HG03378 (cell line): ENCODE results near the gene FEM1C.

Experiments used
- ATAC-seq: cut with Tn5 transposase; IDR thresholded peaks from one replicate; pipeline ENCODE4 v1.9.1; 2021; ENCODE audit warnings: mild to moderate bottlenecking, moderate library complexity; ENCODE audit not compliant: unreplicated experiment

FEM1C gene, protein sequence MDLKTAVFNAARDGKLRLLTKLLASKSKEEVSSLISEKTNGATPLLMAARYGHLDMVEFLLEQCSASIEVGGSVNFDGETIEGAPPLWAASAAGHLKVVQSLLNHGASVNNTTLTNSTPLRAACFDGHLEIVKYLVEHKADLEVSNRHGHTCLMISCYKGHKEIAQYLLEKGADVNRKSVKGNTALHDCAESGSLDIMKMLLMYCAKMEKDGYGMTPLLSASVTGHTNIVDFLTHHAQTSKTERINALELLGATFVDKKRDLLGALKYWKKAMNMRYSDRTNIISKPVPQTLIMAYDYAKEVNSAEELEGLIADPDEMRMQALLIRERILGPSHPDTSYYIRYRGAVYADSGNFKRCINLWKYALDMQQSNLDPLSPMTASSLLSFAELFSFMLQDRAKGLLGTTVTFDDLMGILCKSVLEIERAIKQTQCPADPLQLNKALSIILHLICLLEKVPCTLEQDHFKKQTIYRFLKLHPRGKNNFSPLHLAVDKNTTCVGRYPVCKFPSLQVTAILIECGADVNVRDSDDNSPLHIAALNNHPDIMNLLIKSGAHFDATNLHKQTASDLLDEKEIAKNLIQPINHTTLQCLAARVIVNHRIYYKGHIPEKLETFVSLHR

DNA sequence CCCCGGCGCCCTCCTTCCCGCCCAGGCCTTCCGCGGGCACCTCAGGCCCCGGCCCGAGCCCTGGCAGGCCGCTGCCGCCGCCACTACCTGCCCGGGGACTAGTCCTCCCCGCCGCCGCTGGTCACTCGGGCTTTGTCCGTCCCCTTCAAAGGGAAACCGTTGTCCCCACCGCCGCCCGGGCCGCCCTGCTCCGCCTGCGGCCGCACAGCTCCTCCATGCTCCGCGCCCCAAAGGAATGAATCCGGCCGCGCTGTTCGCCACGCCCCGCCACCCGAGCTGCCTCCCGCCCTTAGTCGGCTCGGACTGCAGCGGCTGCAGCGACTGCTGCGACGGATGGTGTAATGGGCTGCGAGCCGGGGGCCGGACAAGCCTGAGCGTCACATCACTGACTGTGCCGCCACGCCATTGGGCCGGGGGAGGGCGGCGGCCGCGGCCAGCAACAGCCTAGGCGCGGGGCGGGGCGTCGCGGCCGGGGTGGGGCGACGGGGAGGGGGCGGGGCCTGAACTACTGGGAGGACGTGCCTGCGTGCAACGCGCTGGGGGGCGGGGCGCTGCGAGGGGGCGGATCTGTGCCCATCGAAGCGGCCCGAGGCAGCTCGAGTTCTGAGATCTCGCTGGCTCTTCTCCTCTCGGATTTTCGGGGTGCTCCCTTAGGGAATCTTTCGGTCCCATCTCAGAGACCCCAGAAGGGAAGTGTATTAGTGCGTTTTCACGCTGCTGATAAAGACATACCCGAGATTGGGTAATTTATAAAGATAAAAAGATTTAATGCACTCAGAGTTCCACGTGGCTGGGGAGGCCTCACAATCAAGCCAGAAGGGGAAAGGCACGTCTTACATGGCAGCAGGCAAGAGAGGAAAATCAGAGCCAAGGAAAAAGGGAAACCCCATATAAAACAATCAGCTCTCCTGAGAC lies at the start of gene FEM1C:
Gene FEM1C (minus strand): TSS at position 340 of the 915 bp plus-strand sequence. CDS start 1,282 bp downstream, outside the sequence.
- ATAC-seq = peak; percentile 91

DNA sequence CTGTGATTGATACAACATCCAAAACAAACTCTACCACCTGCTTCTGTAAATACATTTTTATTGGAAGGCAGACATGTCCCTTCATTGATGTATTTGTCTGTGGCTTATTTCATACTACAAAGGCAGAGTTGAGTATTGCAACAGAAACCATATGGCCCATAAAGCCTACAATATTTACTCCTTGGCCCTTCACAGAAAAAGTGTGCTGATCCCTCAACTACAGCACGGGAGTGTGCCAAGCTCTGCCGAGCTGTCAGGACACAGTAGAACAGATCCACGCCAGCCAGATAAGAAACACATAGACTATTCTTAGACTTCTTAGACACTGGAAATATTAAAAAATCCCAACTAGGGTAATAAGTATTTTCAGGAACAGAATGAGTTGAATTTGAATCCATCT lies 44.5 kb upstream of the FEM1C start:
- no peak for ATAC-seq

DNA sequence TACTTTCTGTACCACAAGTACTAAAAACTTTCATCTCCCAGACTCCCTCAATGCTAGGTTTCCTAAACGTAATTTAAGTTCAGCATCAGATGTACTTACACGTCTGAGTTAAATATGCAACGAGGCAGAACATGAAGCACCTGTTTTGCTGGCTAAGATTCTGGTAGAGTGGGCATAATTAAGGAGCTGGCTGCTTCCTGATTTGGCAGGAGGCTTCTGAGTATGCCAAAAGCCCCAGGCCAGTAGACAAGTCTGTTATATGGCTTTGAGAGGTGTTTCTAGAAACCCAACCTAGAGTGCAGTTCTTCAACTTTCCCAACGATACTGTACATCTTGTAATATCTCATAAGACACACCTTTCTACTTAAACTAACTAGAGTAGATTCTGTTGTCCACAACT lies 44.1 kb upstream of the FEM1C start:
- ATAC-seq = no peak

DNA sequence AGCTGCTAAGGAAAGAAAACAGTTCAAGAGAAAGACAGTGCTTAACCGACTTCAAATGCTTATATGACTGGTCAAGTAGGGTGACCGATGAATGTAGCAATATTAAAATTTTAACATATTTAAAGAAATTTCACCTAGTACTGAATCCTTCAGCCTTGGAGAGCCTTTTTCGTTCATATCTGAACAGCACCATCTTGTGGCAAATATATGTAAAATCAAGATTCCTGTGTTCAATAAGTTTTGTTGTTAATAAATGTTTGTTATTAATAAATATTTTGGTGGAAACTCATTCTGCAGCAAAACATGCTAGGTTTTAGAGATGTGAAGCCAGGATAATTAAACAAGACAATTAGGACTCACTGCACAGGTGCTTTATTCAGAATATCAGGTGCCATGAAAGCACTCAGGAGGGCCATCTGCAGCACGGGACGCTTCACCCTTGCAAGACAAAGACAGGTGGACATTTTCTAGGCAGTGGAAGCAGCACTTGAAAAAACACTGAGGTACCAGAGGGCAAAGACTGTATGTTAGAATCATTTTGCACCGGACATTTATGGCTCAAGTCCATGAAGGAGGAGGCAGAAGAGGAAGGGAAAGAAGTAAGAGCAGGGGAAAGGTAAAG lies 42.1 kb upstream of the FEM1C start:
- no peak for ATAC-seq

DNA sequence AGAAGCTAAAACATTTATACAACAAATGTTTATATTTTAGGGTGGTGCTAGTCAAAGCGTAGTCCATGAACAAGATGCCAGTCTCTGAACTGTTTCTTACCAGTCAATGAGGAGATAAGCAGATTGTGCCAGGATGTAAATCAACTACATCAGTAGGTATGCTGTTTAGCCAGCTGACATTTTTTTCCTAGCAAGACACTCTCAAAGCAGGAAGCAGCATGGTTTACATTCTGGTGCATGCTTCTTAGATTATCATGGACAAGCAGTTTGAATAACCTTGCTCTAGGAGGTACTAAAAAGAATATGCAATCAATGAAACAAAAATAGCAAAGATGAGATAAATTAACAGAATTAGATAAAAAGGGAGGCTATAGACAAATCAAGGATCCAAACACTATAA lies 40.7 kb upstream of the FEM1C start:
- no peak for ATAC-seq

DNA sequence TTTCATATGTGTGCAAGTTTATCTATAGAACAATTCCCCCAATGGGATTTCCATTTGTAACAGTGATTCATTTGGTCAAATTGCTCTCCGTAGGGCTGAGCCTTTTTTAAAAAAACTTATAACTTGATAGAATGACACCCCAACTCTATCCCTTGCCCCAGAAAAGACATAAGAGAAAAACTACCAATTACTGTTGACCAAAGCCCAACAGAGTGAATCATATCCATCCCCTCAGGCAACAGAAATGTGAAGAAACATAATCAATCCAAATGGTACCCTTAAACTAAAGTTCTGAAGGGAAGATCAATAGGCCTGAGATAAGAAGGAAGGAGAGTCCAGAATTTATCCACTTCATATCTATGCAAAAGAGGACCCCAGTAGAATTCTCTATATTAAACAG lies 39.9 kb upstream of the FEM1C start:
- ATAC-seq = no peak

DNA sequence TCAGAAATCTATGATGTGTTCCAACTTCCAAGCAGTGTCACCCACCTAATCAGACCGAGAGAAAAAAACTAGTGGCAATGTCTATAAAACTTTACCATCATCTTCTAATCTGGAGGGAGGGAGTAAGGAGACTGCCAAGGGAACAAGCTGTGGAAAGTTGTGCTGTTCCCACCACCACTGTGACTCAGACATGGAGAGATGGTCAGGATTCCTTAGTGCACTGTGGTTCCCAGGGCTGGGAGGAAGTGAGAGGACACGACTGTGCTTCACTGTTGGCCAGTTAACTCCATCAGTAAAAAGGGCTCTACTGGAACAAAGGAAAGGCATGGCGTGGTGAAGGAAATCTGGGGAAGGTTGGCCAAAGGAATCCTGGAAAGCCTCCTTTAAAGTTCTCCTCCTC lies 38.9 kb upstream of the FEM1C start:
- no peak for ATAC-seq

DNA sequence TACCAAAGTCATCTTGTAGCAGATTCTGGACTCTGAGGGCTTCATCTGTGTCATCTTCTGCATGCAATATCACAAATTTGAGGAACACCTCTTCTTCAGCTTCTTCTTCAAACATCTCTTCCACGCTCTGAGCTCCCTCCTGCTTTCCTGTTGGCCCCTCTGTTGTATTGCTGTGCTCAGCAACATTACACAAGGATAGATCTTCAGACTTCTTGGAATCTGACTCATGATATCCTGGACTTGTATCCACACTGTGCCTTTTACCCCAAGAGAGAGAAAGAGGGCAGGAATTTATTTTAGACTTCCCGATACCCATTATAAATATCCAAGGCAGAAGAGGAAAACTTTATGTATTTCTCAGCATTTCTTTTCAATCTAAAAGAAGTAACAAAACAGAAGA lies 36.4 kb upstream of the FEM1C start:
- ATAC-seq = no peak

DNA sequence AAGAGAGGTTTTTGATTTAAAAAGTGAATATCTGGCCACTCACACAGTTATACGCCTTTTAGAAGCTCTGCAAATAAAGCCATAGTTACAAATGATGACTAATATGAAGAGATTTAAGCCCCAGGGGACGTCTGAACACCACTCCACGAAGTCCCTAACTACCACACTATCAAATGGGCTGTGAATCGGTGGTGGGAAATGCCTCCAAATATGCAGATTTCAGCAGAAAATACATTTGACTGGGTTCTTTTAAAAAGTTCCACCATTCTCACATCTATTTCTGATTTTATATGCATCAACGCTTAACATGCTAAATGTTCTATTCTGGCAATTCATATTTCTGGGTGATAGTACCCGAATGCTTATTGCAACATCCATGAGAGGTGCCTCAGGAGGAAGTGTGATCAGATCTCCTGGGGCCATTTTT lies 35.2 kb upstream of the FEM1C start:
- ATAC-seq = peak; percentile 73

DNA sequence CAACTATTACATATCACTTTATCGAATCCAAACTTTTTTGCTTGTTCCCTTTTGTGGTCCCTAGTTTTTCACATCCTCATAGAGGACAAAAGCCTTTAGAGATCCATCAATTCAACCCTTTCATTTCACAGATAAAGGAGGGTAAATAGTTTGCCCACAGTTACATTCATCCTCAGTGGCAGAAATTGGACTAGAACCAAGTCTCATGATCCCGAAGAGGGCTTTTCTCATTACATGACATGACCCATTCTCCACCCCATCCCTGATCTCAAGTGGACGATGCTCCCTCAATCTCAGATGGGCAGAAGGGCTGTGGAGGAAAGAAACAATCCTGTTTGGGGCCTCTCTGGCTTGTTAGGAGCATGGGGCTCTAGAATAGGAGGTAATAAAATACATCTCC lies 34.6 kb upstream of the FEM1C start:
- peak; percentile 4 for ATAC-seq

DNA sequence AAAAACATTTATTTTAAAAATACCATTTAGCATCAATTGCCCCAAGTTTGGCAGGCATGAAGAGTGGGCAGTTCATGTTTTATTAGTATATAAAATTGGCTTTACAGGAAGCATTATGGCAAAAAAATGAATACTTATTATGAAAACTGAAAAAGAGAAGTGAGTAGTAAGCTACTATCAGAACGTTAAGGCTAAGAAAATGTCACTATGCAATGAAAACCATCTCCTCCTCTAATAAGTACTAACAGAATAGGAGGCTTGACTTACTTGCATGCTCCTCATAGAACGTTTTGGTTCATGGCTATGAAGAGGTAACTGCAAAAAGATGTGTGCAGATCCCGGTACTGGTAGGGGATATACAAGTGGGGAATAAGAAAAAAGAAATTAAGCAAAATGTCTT lies 34.1 kb upstream of the FEM1C start:
- peak; percentile 54 for ATAC-seq

DNA sequence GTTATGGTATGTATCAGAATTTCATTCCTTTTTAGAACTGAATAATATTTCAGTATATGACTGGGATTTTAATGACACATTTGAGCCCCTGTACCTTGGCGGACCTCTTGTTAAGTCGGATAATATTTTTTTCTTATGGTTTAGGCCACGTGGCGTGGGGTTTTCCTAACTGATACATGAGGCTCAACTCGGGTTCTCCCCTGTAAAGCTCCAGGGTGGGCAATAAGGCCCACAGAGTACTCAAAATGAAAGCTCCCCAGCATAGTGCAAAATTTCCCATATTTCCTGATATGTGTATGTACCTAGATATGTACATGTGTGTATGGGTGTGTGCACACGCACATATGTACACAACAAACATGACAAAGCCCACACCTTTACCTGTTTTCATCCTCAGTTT lies 33.2 kb upstream of the FEM1C start:
- peak; percentile 24 for ATAC-seq

DNA sequence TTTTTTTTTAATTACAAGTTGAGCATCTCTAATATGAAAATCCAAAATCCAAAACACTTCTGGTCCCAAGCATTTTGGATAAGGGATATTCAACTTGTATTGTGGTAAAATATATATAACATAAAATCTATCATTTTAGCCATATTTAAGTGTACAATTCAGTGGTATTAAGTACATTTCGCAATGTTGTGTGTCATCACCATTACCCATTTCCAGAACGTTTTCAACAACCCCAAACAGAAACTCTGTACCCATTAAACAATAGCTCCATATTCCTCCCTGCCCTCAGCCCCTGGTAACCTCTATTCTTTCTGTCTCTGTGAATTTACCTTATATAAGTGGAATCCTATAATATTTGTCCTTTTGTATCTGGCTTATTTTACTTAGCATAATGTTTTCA lies 32.8 kb upstream of the FEM1C start:
- ATAC-seq = no peak

DNA sequence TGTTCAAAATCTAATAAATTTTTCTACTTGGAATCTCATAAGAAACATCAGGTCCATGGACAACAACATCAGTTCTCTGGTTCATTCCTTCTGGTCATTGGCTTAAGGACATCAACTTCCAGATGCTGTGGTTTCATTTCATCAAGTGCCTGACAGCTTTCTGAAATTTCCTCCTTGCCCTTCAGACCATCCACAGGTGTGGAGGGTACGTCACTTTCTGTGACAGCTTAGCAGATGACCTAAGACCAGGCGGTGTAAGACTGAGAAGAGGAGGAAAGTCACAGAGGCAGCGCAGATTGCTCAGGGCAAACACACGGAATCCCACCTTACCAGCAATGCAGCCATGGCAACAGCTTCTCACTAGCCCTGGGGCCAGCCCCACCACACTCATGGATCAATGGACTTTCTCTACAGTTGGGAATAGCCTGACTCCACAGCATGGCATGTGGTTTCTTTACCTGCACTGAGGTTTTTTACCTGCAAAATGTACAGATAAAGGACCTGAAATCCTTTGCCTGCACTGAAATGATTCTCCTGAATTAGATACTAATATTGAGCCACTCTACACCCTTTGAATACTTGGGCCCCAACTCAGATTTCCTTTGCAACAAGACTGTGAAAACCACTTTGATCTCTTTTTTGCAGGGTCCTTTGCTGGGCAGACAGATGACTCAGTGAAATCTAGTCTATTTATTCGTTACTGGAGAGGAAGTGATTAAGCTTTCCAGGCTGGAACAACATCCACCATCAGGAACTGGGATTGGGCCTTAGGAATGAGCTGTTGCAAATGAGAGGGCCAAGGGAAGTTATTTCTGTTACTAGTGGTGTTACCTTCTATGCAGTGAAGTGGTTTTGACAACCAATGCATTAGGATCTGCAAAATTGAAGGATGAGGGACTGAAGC lies 30.8 kb upstream of the FEM1C start:
- no peak for ATAC-seq

DNA sequence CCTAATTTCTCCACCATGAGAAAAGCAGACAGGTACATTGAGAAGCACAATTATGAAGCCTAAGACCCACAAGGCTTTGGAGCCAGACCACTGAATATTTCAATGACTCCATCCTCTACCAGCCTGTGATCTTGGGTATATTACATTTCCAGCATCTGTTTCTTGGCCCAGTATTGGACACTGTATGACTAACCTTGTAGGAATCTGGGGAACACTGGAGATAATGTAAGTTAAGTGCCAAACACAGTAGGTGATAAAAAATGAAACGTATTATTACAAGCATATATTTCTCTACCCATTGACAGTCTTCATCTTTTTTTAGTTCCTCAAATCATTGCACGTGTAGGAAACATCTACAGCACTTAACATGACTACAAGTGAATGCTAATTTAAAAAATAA lies 28.6 kb upstream of the FEM1C start:
- no peak for ATAC-seq

DNA sequence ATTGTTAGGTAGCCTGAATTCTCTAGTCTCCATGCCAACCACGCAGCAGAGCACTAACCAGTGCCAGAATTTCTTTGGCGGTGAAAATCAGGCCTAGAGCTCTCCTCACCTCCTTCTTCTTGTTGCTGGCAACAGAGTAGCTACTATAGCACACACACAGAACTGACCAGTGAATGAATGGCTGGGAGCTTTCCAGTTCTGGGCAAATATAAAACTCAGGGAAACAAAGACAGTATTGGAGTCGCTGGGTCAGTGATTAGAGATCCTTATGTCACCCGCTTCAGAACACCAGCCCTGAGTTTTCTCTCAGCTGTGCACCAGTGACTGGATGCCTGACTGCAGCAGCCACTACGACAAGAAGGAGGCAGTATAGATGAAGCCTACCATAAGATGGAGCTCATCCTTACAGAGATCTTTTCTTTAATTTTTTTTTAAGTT lies 26.9 kb upstream of the FEM1C start:
- no peak for ATAC-seq

DNA sequence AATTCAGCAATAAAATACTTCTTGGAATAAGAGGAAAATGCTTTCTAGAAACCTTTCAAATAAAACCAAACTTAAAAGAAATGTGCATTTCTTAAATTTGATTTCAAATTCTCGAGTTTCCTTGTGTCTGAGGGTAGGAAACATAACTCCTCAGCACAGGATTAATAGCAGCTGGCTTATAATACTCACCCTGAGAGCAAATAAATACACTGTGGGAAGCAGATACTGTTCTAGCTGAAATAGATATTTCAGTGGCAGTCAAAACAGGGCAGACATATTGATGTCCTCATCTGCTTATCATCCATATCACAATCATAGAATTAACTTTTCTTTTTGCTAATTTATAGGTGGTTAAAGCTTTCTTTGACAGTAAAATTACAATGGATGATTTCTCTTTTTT lies 24.1 kb upstream of the FEM1C start:
- ATAC-seq = no peak

DNA sequence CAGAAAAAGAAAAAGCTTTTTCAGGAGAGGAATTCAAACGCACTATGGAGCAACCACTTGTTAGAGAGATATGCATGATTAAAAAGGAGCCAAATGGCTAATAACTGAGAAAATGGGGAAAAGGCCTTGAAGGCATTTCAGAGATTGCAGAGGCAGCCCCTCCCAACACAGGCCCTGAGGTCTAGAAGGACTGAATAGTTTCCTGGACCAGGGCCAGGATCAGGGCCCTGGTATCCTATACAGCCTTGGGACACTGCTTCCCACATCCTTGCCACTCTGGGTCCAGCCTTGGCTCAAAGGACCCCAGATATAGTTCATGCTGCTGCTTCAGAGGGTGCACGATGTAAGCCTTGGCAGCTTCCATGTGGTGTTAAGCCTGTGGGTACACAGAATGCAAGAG lies 20.7 kb upstream of the FEM1C start:
- no peak for ATAC-seq

DNA sequence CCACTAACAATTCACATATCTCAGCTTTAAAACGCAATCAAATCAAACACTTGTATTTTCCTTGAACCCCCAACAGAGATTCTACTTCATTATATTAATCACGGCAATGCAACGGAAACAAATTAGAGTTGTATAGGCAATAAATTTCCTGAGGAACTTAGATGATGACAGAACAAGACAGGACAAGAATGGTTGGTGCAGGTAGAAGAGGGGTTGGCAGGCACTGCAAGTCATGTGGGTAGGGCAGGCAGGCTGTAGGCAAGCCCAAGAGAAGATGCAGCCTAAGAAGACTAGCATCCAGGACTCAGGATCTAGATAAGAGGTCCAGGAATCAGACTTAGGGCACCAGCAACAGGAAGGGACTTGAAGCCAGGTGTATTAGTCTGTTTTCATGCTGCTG lies 16.6 kb upstream of the FEM1C start:
- ATAC-seq = no peak

DNA sequence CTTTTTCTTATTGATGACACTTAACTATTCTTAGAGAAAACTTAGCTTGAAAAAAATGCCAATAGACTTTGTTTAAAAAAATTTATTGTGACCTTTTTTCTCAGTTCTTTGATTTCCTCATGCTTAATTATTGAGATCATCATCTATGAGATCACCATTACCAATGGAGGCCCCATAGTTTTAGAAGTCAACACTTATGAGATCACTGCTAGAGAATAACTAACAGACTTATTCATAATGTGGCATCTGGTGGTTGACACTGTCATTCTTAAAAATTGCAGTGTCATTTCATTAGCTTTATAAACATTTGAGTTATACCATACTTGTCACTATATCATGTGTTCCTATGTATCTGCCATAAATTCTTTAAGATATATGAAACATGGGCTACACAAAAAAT lies 14.9 kb upstream of the FEM1C start:
- ATAC-seq = no peak
